A673 (cell line): ENCODE results near the gene ELF1.

ENCODE experiments used
- EZH2 ChIP-seq: fragments of 200-600 bp; sonication (generic); IDR thresholded peaks from 2 replicates; pipeline ENCODE4 v1.6.1; 2017; ENCODE audit warnings: borderline replicate concordance, low read depth, mild to moderate bottlenecking, mixed read lengths, antibody characterized with exemption, low read length; ENCODE audit not compliant: poor library complexity, severe bottlenecking
- TF ChIP-seq, protein P1 (sequence below): fragments of 300-800, 200-600 bp; sonication (generic); conservative IDR thresholded peaks from 2 replicates; pipeline ENCODE4 v1.5.1; 2017; ENCODE audit warnings: low read depth, mild to moderate bottlenecking, antibody characterized with exemption, low read length, moderate library complexity, mixed read lengths

DNA sequence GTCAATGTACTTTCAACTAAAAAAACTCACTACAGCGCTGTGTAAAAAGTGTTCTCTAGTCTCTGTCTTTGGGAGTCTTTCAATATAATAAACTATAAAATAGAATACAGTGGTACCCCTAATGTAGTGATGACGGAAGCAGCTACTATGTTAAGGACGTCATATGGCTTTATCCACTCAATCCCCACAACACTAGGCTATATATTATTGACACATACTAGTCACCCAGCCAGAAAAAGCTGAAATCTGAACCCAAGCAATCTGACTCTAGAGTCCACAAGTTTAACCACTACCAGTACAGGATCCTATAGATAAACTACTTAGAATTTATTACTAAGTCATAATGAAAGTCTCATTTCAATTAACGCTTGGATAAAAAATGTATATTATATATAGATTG lies 48.3 kb downstream of the ELF1 start:
- TF ChIP-seq, protein P1, sequence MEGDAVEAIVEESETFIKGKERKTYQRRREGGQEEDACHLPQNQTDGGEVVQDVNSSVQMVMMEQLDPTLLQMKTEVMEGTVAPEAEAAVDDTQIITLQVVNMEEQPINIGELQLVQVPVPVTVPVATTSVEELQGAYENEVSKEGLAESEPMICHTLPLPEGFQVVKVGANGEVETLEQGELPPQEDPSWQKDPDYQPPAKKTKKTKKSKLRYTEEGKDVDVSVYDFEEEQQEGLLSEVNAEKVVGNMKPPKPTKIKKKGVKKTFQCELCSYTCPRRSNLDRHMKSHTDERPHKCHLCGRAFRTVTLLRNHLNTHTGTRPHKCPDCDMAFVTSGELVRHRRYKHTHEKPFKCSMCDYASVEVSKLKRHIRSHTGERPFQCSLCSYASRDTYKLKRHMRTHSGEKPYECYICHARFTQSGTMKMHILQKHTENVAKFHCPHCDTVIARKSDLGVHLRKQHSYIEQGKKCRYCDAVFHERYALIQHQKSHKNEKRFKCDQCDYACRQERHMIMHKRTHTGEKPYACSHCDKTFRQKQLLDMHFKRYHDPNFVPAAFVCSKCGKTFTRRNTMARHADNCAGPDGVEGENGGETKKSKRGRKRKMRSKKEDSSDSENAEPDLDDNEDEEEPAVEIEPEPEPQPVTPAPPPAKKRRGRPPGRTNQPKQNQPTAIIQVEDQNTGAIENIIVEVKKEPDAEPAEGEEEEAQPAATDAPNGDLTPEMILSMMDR, result no peak
- no peak for TF ChIP-seq EZH2
